Measurements from ENCODE around the gene ITPR1. TPM values are rescaled to one million over a fixed set of nuclear protein-coding genes. Genes with fewer than 3 reads are reported as not detected.
A peak's percentile ranks its signal among the peaks of the same experiment; 100 is the strongest.

ITPR1 gene
- total RNA-seq, 1 donor from 2014 or later, result 6.7 TPM

DNA sequence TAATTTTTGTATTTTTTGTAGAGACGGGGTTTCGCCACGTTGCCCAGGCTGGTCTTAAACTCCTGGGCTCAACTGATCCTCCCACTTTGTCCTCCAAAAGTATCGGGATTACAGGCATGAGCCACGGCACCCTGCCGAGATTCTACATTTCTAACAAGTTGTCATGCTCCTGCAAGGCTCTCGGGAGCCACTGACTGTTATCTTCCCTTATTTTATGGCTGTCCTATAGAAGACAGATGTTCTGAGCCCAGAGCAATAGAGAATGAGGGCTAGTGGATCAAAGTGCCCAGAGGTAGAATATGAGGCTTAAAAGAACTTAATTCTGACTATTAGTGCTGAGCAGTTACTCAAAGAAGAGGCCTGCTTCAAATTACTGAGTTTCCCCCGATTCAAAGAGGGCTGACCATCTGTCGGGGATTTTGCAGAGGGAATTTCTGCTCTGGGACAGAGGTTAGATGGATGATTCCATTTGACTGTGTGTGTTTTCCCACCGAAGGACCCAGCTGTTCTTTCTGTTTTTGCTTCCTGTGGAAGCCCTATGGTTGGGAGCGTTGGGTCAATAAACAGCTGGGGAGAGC is 39.5 kb downstream of the ITPR1 start:
- Histone ChIP-seq H3K27me3 (ENCODE audit: insufficient read depth, low read length) (peaks cover 3% of the 10 kb centered on the region), H4K20me1 (ENCODE audit: insufficient read depth, low read length) (no peaks in the 10 kb centered on the region), H3K4me2 (ENCODE audit: low read length) (no peak overlapping the region), H3K9me3 (ENCODE audit: insufficient read depth, low read depth, low read length) (no peaks in the 10 kb centered on the region), H3K4me1 (ENCODE audit: insufficient read depth, low read length) (peaks cover 5% of the 10 kb centered on the region), H3K79me2 (ENCODE audit: insufficient read depth, low read length) (no peaks in the 10 kb centered on the region), H2AFZ (ENCODE audit: low read depth, low read length) (no peak overlapping the region), H3K27ac (ENCODE audit: low read depth, low read length) (no peak overlapping the region), H3K36me3 (ENCODE audit: insufficient read depth, low read length) (no peaks in the 10 kb centered on the region), H3K4me3 (ENCODE audit: insufficient read depth, low read depth, low read length) (no peak overlapping the region), H3K9ac (ENCODE audit: low read length) (no peak overlapping the region)
- TF ChIP-seq, protein P1, sequence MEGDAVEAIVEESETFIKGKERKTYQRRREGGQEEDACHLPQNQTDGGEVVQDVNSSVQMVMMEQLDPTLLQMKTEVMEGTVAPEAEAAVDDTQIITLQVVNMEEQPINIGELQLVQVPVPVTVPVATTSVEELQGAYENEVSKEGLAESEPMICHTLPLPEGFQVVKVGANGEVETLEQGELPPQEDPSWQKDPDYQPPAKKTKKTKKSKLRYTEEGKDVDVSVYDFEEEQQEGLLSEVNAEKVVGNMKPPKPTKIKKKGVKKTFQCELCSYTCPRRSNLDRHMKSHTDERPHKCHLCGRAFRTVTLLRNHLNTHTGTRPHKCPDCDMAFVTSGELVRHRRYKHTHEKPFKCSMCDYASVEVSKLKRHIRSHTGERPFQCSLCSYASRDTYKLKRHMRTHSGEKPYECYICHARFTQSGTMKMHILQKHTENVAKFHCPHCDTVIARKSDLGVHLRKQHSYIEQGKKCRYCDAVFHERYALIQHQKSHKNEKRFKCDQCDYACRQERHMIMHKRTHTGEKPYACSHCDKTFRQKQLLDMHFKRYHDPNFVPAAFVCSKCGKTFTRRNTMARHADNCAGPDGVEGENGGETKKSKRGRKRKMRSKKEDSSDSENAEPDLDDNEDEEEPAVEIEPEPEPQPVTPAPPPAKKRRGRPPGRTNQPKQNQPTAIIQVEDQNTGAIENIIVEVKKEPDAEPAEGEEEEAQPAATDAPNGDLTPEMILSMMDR (IDR thresholded peaks at IDR 0.05; ENCODE audit: insufficient read depth, low read depth, low read length), result no peak
- no peak for TF ChIP-seq EZH2 (IDR thresholded peaks at IDR 0.05; ENCODE audit: insufficient read depth, low read length)
- H3K4me1 Mint-ChIP-seq (ENCODE audit: low read depth, unreplicated experiment), result peaks cover 13% of the 10 kb centered on the region
- no peak for FAIRE-seq
- no peak overlapping the region for H3K4me3 Mint-ChIP-seq (ENCODE audit: unreplicated experiment)
- peaks cover 2% of the 10 kb centered on the region for H3K36me3 Mint-ChIP-seq (ENCODE audit: low read depth, unreplicated experiment)
- no peak overlapping the region for H3K27ac Mint-ChIP-seq (ENCODE audit: unreplicated experiment)
- peaks cover 5% of the 10 kb centered on the region for H3K27me3 Mint-ChIP-seq (ENCODE audit: low read depth, unreplicated experiment)
- peaks cover 3% of the 10 kb centered on the region for H3K9me3 Mint-ChIP-seq (ENCODE audit: unreplicated experiment)
- DNase-seq (ENCODE audit: low read depth), result no peak

DNA sequence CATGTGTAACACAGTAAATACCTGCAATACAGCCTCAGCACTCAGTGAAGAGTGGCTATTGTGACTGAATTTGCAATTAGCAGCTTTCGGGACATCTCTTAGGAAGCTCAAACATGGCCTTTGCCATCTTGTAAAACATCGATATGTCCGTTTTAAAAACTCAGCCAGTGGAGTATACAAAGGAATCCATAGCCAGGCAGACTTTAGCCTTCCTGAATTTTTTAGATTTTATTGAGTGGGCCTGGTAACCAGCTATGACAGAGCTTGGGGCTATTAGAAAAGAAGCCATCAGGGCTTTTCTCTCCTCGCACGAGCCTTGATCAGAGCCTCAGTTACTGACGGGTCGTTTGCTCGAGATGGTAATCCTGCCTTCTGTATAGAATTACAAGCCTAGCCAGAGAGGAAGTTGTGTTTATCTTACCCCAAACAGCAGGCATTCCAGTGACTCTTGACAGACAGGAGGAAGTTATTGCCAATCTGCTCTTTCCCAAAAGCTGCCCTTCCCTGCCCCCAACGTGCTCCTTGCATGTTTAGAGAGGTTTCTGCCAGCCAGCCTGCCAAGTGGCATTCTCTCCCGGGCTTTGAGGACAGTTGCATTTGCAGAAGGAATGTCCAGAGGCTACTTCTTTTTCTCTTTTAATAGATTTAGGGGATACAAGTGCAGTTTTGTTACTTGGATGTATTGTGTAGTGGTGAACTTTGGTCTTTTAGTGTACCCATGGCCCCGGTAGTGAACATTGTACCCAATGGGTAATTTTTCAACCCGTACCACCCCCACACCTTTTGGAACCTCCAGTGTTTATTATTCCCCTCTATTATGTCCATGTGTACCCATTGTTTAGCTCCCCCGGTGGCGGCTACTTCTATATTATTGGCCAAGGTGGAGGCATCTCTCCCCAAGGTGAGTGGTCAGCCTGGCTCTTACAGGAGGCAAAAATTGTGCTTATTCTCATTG is 40.6 kb downstream of the ITPR1 start:
- H3K27ac ChIP-seq (ENCODE audit: low read depth, low read length), result no peak overlapping the region
- H3K4me1 Mint-ChIP-seq (ENCODE audit: low read depth, unreplicated experiment), result peaks cover 13% of the 10 kb centered on the region

More for the DNA sequence above, 40.6 kb downstream of the ITPR1 start:
- Histone ChIP-seq H4K20me1 (ENCODE audit: insufficient read depth, low read length) (no peaks in the 10 kb centered on the region), H3K9ac (ENCODE audit: low read length) (no peak overlapping the region), H2AFZ (ENCODE audit: low read depth, low read length) (no peak overlapping the region), H3K4me2 (ENCODE audit: low read length) (peak overlapping the region; percentile 31), H3K27me3 (ENCODE audit: insufficient read depth, low read length) (peaks cover 3% of the 10 kb centered on the region), H3K9me3 (ENCODE audit: insufficient read depth, low read depth, low read length) (no peaks in the 10 kb centered on the region), H3K4me1 (ENCODE audit: insufficient read depth, low read length) (peaks cover 5% of the 10 kb centered on the region), H3K79me2 (ENCODE audit: insufficient read depth, low read length) (no peaks in the 10 kb centered on the region), H3K36me3 (ENCODE audit: insufficient read depth, low read length) (no peaks in the 10 kb centered on the region), H3K4me3 (ENCODE audit: insufficient read depth, low read depth, low read length) (no peak overlapping the region)
- H3K27me3 Mint-ChIP-seq (ENCODE audit: low read depth, unreplicated experiment), result peaks cover 5% of the 10 kb centered on the region
- H3K27ac Mint-ChIP-seq (ENCODE audit: unreplicated experiment), result no peak overlapping the region
- peak; percentile 1 for DNase-seq (ENCODE audit: low read depth)
- no peak for FAIRE-seq
- peaks cover 5% of the 10 kb centered on the region for H3K9me3 Mint-ChIP-seq (ENCODE audit: unreplicated experiment)
- peaks cover 2% of the 10 kb centered on the region for H3K36me3 Mint-ChIP-seq (ENCODE audit: low read depth, unreplicated experiment)
- no peak overlapping the region for H3K4me3 Mint-ChIP-seq (ENCODE audit: unreplicated experiment)
- TF ChIP-seq, protein P1 (IDR thresholded peaks at IDR 0.05; ENCODE audit: insufficient read depth, low read depth, low read length), result no peak
- no peak for TF ChIP-seq EZH2 (IDR thresholded peaks at IDR 0.05; ENCODE audit: insufficient read depth, low read length)
